ENCODE measurements around the gene POU3F1. TPM values are rescaled to one million over a fixed set of nuclear protein-coding genes. Genes with fewer than 3 reads are reported as not detected.

The POU3F1 gene
- total and polyA plus RNA-seq, 3 experiments from 2014 or later, result 0.09 to 0.57 (median 0.44) TPM

DNA sequence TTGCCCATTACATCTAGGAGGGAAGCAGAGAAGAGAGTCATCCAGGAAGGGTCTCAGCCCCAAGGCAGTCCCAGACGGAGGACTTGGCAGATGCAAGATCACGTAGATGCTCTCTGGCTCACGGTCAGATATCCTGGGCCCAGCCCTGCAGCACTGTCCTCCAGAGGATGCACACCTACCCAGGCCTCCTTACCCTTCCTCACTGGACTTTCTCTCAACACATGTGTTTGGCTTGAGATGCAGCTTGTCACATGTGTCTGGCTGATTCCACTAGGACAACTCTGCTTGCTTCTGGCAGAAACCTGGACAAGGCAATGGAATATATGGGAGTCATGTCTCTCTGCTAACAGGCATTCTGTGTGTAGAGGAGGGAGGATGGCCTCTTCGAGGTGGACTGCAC lies 32.4 kb upstream of the POU3F1 start:
- Histone ChIP-seq H3K36me3 (ENCODE audit: insufficient read depth, low read length) (no peaks in the 10 kb centered on the region), H3K27me3 (ENCODE audit: insufficient read depth, low read length, poor library complexity, severe bottlenecking) (no peaks in the 10 kb centered on the region), H3K9me3 (ENCODE audit: low read length) (no peaks in the 10 kb centered on the region), H3K27ac (ENCODE audit: low read depth, low read length) (no peak overlapping the region), H3K4me1 (ENCODE audit: insufficient read depth, low read length) (no peaks in the 10 kb centered on the region), H3K4me3 (ENCODE audit: low read length) (no peak overlapping the region)
- CTCF ChIA-PET, result no interaction called here
- peaks cover 8 to 22% of the 10 kb centered on the region in 2 donors for H3K27me3 Mint-ChIP-seq
- H3K36me3 Mint-ChIP-seq, result no peaks in the 10 kb centered on the region
- no peaks in the 10 kb centered on the region for H3K4me1 Mint-ChIP-seq
- H3K4me3 Mint-ChIP-seq, result no peak overlapping the region
- no peak overlapping the region for H3K27ac Mint-ChIP-seq
- POLR2A ChIA-PET, result no interaction called here
- DNase-seq, result no peak
- H3K9me3 Mint-ChIP-seq, result no peaks in the 10 kb centered on the region

DNA sequence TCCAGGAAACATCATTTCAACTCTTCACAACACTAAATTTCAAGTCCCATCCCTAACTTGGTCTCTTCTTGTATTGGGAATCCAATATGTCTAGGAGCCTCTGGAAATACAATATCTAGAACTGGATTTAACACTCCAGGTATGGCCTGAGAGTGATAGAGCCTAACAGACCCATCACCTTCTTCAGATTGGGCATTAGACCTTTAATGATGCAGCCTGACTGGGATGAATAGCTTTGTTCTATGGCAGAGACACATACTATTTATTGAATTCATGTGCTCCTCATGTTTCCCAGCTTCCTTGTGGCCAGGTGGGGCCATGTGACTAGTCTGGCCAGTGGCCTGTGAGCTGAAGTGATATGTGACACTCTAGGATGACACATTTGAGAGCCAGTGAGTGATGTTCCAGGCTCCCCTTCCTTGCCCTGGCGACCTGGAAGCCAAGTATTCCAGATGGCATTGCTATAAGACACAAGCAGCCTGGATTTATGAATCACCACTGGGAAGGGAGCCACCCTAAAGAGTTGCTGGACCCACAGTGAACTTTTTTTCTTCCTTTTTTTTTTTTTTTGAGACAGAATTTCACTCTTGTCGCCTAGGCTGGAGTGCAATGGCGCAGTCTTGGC lies 31.0 kb upstream of the POU3F1 start:
- no peaks in the 10 kb centered on the region for H3K9me3 ChIP-seq (ENCODE audit: low read length)
- no peaks in the 10 kb centered on the region for H3K36me3 ChIP-seq (ENCODE audit: insufficient read depth, low read length)
- H3K27ac ChIP-seq (ENCODE audit: low read depth, low read length), result no peak overlapping the region
- DNase-seq, result no peak
- POLR2A ChIA-PET, result no interaction called here
- CTCF ChIA-PET, result no interaction called here
- H3K4me1 Mint-ChIP-seq, result no peaks in the 10 kb centered on the region
- H3K4me1 ChIP-seq (ENCODE audit: insufficient read depth, low read length), result no peaks in the 10 kb centered on the region
- H3K4me3 Mint-ChIP-seq, result no peak overlapping the region
- no peaks in the 10 kb centered on the region for H3K9me3 Mint-ChIP-seq
- no peak overlapping the region for H3K4me3 ChIP-seq (ENCODE audit: low read length)
- H3K27me3 ChIP-seq (ENCODE audit: insufficient read depth, low read length, poor library complexity, severe bottlenecking), result no peaks in the 10 kb centered on the region
- no peaks in the 10 kb centered on the region for H3K36me3 Mint-ChIP-seq
- peaks cover 12 to 36% of the 10 kb centered on the region in 2 donors for H3K27me3 Mint-ChIP-seq
- no peak overlapping the region for H3K27ac Mint-ChIP-seq

DNA sequence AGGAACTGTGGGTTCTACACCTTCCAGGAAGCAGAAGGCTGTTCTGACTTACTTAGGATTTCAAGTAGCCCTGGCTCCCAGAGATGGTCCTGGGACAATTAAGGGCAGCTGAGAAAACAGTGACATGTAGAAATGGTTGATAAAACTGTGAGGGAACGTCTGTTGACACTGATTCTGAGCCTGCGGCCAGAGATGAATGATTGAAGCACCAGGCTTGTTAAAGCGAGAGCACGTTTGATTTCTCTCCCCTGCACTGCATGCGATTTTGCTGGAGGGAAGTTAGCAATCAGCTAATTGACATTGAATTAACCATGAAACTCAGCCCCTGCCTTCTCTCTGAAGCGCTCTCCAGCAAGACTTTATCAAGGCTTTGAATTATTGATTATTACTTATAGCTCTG lies 29.9 kb upstream of the POU3F1 start:
- Histone ChIP-seq H3K27ac (ENCODE audit: low read depth, low read length) (no peak overlapping the region), H3K4me1 (ENCODE audit: insufficient read depth, low read length) (no peaks in the 10 kb centered on the region), H3K27me3 (ENCODE audit: insufficient read depth, low read length, poor library complexity, severe bottlenecking) (no peaks in the 10 kb centered on the region), H3K9me3 (ENCODE audit: low read length) (no peaks in the 10 kb centered on the region), H3K36me3 (ENCODE audit: insufficient read depth, low read length) (no peaks in the 10 kb centered on the region), H3K4me3 (ENCODE audit: low read length) (no peak overlapping the region)
- Mint-ChIP-seq H3K36me3 (no peaks in the 10 kb centered on the region), H3K9me3 (no peaks in the 10 kb centered on the region), H3K27me3 (peaks cover 13 to 46% of the 10 kb centered on the region in 2 donors), H3K4me1 (no peaks in the 10 kb centered on the region), H3K27ac (no peak overlapping the region), H3K4me3 (no peak overlapping the region)
- ChIA-PET POLR2A (no interaction called here), CTCF (no interaction called here)
- DNase-seq, result no peak

DNA sequence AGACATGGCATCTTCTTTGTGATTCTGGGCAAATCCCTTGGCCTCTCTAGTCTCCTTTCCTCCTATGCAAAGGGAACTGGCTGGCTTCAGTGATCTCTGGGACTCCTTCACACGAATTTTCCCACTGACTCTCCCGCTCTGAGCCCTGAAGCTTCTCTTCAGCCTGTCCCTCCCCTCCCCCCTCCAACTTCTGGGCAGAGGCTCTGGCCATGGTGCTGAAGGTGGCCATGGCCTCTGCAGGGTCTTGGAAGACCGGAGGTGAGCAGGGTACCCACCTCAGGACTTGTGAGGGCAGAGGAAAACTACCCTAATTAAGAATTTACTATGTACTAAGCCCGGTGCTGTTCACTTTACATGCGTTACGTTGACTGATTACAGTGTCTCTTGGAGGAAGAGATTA lies 29.4 kb upstream of the POU3F1 start:
- POLR2A ChIA-PET, result no interaction called here
- H3K36me3 ChIP-seq (ENCODE audit: insufficient read depth, low read length), result no peaks in the 10 kb centered on the region
- Mint-ChIP-seq H3K4me1 (no peaks in the 10 kb centered on the region), H3K9me3 (no peaks in the 10 kb centered on the region), H3K27ac (no peak overlapping the region), H3K4me3 (no peak overlapping the region), H3K27me3 (peaks cover 13 to 47% of the 10 kb centered on the region in 2 donors), H3K36me3 (no peaks in the 10 kb centered on the region)
- H3K27me3 ChIP-seq (ENCODE audit: insufficient read depth, low read length, poor library complexity, severe bottlenecking), result no peaks in the 10 kb centered on the region
- no peaks in the 10 kb centered on the region for H3K4me1 ChIP-seq (ENCODE audit: insufficient read depth, low read length)
- no peak overlapping the region for H3K4me3 ChIP-seq (ENCODE audit: low read length)
- no peaks in the 10 kb centered on the region for H3K9me3 ChIP-seq (ENCODE audit: low read length)
- CTCF ChIA-PET, result no interaction called here
- no peak for DNase-seq
- no peak overlapping the region for H3K27ac ChIP-seq (ENCODE audit: low read depth, low read length)

DNA sequence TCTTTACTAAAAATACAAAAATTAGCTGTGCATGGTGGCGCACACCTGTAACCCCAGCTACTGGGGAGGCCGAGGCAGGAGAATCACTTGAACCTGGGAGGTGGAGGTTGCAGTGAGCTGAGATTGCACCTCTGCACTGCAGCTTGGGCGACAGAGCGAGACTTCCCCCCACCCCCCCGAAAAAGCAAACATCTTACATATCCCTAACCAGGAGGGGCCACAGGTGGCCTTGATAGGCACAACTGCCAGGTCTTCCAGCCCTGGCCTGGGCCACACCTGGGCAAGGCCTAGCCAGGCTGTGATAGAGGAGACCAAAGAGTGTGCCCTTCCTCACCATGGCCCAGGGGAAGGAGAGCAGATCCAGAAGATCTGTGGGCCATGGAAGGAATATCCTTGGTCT lies 28.6 kb upstream of the POU3F1 start:
- Mint-ChIP-seq H3K9me3 (no peaks in the 10 kb centered on the region), H3K4me3 (no peak overlapping the region), H3K27ac (no peak overlapping the region), H3K4me1 (no peaks in the 10 kb centered on the region), H3K36me3 (peaks cover 0 to 2% (median 0%) of the 10 kb centered on the region in 3 donors), H3K27me3 (peaks cover 15 to 53% of the 10 kb centered on the region in 2 donors)
- no peaks in the 10 kb centered on the region for H3K9me3 ChIP-seq (ENCODE audit: low read length)
- H3K27ac ChIP-seq (ENCODE audit: low read depth, low read length), result no peak overlapping the region
- no peak for DNase-seq
- H3K4me3 ChIP-seq (ENCODE audit: low read length), result no peak overlapping the region
- ChIA-PET POLR2A (no interaction called here), CTCF (no interaction called here)
- no peaks in the 10 kb centered on the region for H3K27me3 ChIP-seq (ENCODE audit: insufficient read depth, low read length, poor library complexity, severe bottlenecking)
- H3K36me3 ChIP-seq (ENCODE audit: insufficient read depth, low read length), result no peaks in the 10 kb centered on the region
- H3K4me1 ChIP-seq (ENCODE audit: insufficient read depth, low read length), result no peaks in the 10 kb centered on the region

DNA sequence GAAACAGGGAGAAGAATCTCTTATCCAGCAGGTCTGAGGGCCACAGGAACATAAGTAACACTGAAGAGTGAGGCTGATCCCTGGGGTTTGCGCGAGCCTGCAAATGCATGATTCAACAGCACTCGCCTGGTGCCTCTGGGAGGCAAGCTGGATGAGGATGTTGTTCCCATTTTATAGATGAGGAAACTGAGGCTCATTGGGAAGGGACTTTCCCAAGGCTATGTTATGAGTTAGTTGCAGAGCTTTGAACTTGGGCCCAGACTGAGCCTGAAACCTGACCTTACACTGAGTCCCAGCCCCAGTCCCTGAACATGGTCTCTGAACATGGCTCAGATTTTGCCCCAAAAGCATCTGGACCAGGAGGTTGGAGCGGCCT lies 27.7 kb upstream of the POU3F1 start:
- no peaks in the 10 kb centered on the region for H3K4me1 ChIP-seq (ENCODE audit: insufficient read depth, low read length)
- no peak for DNase-seq
- no peak overlapping the region for H3K4me3 Mint-ChIP-seq
- no peaks in the 10 kb centered on the region for H3K36me3 ChIP-seq (ENCODE audit: insufficient read depth, low read length)
- H3K27ac ChIP-seq (ENCODE audit: low read depth, low read length), result no peak overlapping the region
- H3K9me3 ChIP-seq (ENCODE audit: low read length), result no peaks in the 10 kb centered on the region
- no peaks in the 10 kb centered on the region for H3K27me3 ChIP-seq (ENCODE audit: insufficient read depth, low read length, poor library complexity, severe bottlenecking)
- POLR2A ChIA-PET, result no interaction called here
- CTCF ChIA-PET, result no interaction called here
- H3K4me1 Mint-ChIP-seq, result no peaks in the 10 kb centered on the region
- H3K27ac Mint-ChIP-seq, result no peak overlapping the region
- H3K9me3 Mint-ChIP-seq, result no peaks in the 10 kb centered on the region
- H3K36me3 Mint-ChIP-seq, result peaks cover 0 to 4% (median 0%) of the 10 kb centered on the region in 3 donors
- H3K4me3 ChIP-seq (ENCODE audit: low read length), result no peak overlapping the region
- peaks cover 15 to 59% of the 10 kb centered on the region in 2 donors for H3K27me3 Mint-ChIP-seq

DNA sequence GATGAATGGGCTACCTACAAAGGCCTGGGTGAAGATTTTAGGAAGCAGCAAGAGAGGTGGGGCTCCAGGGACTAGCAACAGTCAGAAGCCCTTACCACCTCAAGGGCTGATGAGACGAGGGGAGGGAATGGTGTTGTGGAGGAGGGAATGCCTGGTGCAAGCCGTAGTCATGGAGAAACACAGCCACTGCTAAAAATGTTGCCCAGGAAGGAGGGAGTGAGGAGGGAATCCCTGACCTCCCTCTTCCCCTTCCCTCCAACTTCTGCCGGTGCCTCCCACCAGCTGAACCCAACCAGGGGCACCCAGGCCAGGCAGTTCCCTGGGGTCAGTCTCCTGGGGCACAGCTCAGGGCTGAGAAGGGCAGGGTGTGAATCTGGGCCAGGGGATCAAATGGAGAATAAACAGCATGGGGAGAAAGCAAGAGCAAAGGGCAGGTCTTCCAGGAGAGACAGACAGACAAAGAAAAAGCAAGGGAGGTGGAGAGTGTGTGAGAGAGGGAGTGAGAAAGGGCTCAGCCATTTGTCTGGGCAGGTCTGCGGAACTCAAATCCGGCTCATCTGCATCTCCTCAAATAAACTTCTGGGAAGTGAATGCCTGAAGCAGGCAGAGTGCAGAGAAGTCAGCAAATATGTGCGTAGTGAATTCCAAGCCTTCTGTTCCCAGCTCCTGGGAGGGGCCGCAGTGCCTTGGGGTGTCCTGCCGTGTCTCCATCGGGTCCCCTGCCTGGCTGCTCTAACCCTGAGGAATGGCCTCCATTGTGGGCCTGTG lies 27.1 kb upstream of the POU3F1 start:
- no peaks in the 10 kb centered on the region for H3K9me3 ChIP-seq (ENCODE audit: low read length)
- ChIA-PET POLR2A (no interaction called here), CTCF (no interaction called here)
- Mint-ChIP-seq H3K4me3 (no peak overlapping the region), H3K27me3 (peaks cover 15 to 63% of the 10 kb centered on the region in 2 donors), H3K9me3 (no peaks in the 10 kb centered on the region), H3K36me3 (peaks cover 0 to 4% (median 0%) of the 10 kb centered on the region in 3 donors), H3K27ac (no peak overlapping the region), H3K4me1 (no peaks in the 10 kb centered on the region)
- DNase-seq, result no peak
- no peaks in the 10 kb centered on the region for H3K4me1 ChIP-seq (ENCODE audit: insufficient read depth, low read length)
- no peak overlapping the region for H3K4me3 ChIP-seq (ENCODE audit: low read length)
- no peak overlapping the region for H3K27ac ChIP-seq (ENCODE audit: low read depth, low read length)
- no peaks in the 10 kb centered on the region for H3K27me3 ChIP-seq (ENCODE audit: insufficient read depth, low read length, poor library complexity, severe bottlenecking)
- H3K36me3 ChIP-seq (ENCODE audit: insufficient read depth, low read length), result no peaks in the 10 kb centered on the region

DNA sequence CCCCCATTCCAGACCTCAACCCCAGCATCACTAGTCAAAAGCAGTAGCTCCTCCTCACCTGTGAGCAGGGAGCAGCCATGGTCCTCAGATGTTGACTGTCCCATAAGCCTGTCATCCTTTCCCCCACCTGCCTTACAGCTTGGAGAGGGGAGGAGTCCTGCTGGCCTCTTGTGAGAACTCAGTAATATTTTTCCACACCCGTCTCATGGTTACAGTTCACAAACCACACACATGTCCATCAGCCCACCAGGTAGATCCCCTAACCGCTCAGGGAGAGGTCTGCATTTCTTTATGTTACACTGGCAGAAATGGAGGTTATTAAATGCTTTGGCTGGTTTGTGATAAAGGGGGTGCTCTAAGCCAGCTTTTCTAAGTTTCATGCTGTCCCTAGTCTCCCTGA lies 26.3 kb upstream of the POU3F1 start:
- Mint-ChIP-seq H3K9me3 (no peaks in the 10 kb centered on the region), H3K27ac (peak overlapping the region in 1 of 8 donors; percentile 17), H3K4me1 (no peaks in the 10 kb centered on the region), H3K36me3 (peaks cover 0 to 4% (median 0%) of the 10 kb centered on the region in 3 donors), H3K27me3 (peaks cover 17 to 69% of the 10 kb centered on the region in 2 donors), H3K4me3 (no peak overlapping the region)
- H3K9me3 ChIP-seq (ENCODE audit: low read length), result no peaks in the 10 kb centered on the region
- peaks cover 6% of the 10 kb centered on the region for H3K27me3 ChIP-seq (ENCODE audit: insufficient read depth, low read length, poor library complexity, severe bottlenecking)
- H3K4me1 ChIP-seq (ENCODE audit: insufficient read depth, low read length), result no peaks in the 10 kb centered on the region
- H3K36me3 ChIP-seq (ENCODE audit: insufficient read depth, low read length), result no peaks in the 10 kb centered on the region
- H3K4me3 ChIP-seq (ENCODE audit: low read length), result no peak overlapping the region
- ChIA-PET CTCF (no interaction called here), POLR2A (no interaction called here)
- no peak for DNase-seq
- H3K27ac ChIP-seq (ENCODE audit: low read depth, low read length), result no peak overlapping the region

All from CD8-positive, alpha-beta memory T cell (primary cell).